ENCODE measurements around the gene DNAI1. TPM values are rescaled to one million over a fixed set of nuclear protein-coding genes. Genes with fewer than 3 reads are reported as not detected.
"Not testable (repeated sequence)": the region's sequence is repeated elsewhere in the genome, so short reads cannot be mapped to it uniquely, and the experiment has no call there.

The DNAI1 gene
- polyA plus RNA-seq (2013, experiment 1 of 2; ENCODE audit: insufficient read length), result not detected
- polyA plus RNA-seq (2013, experiment 2 of 2; ENCODE audit: insufficient read length), result not detected

- peak; percentile 99 for DNase-seq
Observed at GRCh38 chr9:34458013-34458958, at the start of gene DNAI1, which contains the start of gene FAM219A. Gene DNAI1, plus strand, starts transcription at chr9:34458805. Its CDS starts 201 bp downstream, at chr9:34459006. Gene FAM219A, minus strand, starts transcription at chr9:34458570. Its CDS starts 307 bp downstream, at chr9:34458263.

GRCh38 chr9:34409154-34409553 lies 49.5 kb upstream of the DNAI1 start:
- no peak for DNase-seq

GRCh38 chr9:34412336-34412735 lies 46.3 kb upstream of the DNAI1 start:
- no peak for DNase-seq

GRCh38 chr9:34413231-34413852 lies 45.3 kb upstream of the DNAI1 start:
- peak; percentile 64 for DNase-seq

GRCh38 chr9:34417734-34418133 lies 40.9 kb upstream of the DNAI1 start:
- DNase-seq, result no peak

GRCh38 chr9:34419716-34420504 lies 38.7 kb upstream of the DNAI1 start:
- DNase-seq, result no peak

GRCh38 chr9:34426347-34427074 lies 32.1 kb upstream of the DNAI1 start:
- DNase-seq, result no peak

GRCh38 chr9:34428325-34428958 lies 30.2 kb upstream of the DNAI1 start:
- no peak for DNase-seq

- peak; percentile 73 for DNase-seq
Observed at GRCh38 chr9:34430843-34431437, 27.7 kb upstream of the DNAI1 start.

GRCh38 chr9:34431667-34432066 lies 26.9 kb upstream of the DNAI1 start:
- DNase-seq, result peak; percentile 6

- peak; percentile 63 for DNase-seq
Observed at GRCh38 chr9:34437006-34437925, 21.3 kb upstream of the DNAI1 start.

GRCh38 chr9:34437926-34438307 lies 20.7 kb upstream of the DNAI1 start:
- not testable (repeated sequence) for DNase-seq

GRCh38 chr9:34438465-34438864 lies 20.1 kb upstream of the DNAI1 start:
- not testable (repeated sequence) for DNase-seq

GRCh38 chr9:34440017-34440416 lies 18.6 kb upstream of the DNAI1 start:
- no peak for DNase-seq

- DNase-seq, result no peak
Observed at GRCh38 chr9:34442770-34443169, 15.8 kb upstream of the DNAI1 start.

- no peak for DNase-seq
Observed at GRCh38 chr9:34443533-34443932, 15.1 kb upstream of the DNAI1 start.

- peak; percentile 28 for DNase-seq
Observed at GRCh38 chr9:34443976-34444375, 14.6 kb upstream of the DNAI1 start.

GRCh38 chr9:34446468-34446891 lies 12.1 kb upstream of the DNAI1 start:
- DNase-seq, result peak; percentile 33

GRCh38 chr9:34446951-34447350 lies 11.7 kb upstream of the DNAI1 start:
- no peak for DNase-seq

GRCh38 chr9:34450644-34451043 lies 8.0 kb upstream of the DNAI1 start:
- no peak for DNase-seq

Data from fibroblast of skin of scalp (primary cell).